NCI-H2196 (cell line): ENCODE data around the gene ZFPL1.

Experiments used
- DNase-seq: peaks from one replicate; lab custom pipeline; 2025; ENCODE audit not compliant: unreplicated experiment; lab: John Stamatoyannopoulos, UW

Gene ZFPL1

DNA sequence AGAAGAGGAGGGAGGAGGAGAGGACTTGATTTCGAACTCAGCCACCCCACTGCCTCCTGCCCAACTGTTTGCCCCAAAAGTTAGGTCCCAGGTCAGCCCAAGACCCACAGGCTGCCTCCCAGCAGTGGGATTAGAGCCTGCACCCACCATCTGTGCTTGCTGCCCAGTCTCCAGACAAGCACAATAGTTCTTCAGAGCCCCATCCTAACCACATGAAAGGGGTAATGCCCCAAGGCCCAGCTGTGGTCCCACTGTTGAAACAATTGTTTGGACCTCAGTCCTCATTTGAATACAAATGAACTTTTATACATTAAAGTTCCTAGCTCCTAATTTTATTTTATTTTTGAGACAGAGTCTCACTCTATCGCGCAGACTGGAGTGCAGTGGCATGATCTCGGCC is 6.6 kb downstream of the ZFPL1 start:
- DNase-seq = no peak

DNA sequence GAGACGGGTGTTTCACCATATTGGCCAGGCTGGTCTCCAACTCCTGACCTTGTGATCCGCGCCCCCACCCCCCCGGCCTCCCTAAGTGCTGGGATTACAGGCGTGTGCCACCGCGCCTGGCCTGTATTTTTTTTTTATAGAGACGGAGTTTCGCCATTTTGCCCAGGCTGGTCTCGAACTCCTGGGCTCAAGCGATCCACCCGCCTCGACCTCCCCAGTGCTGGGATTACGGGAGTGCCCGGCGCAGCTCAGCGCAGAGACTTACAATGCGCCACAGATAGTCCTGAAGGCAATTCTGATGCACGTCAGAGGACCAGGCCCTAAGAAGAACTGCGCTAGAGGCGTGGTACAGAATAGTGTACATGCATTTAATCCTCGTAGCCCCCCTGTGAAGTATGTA is 11.4 kb downstream of the ZFPL1 start:
- no peak for DNase-seq

DNA sequence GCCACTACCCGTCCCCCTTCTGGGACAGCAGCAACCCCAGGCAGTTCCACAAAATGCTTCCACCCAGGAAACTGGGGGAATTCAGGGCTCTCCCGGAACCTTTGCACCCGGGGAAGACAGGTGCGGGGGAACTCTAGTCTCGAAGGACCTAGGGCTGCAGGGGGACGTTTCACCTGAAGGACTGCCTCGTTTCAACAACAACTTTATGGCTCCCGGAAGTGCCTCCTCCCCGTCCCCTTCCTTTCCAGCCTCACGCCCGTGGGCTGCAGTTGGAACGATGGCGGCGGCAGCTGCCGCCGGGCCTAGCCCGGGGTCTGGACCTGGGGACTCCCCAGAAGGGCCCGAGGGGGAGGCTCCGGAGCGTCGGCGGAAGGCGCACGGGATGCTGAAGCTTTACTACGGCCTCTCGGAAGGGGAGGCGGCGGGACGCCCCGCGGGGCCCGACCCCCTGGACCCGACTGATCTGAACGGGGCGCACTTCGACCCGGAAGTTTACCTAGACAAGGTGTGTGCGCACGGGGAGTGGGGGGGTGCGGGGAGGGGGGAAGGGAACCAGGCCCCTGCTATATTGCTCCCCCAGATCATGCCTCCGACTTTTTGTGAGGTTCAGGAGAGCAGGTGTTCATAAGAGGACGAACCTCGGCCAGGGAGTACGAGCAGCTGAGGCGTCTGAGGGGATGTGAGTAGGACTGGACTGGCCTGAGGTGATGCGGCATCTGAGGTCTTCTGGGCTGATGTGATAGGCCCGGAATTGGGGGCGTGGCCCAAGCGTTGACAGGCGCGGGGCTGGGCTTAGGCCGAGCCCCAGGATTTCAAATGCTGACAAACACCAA is 12.2 kb downstream of the ZFPL1 start, which contains the start of gene VPS51:
VPS51 (plus strand) TSS at position 241 of the 833 bp plus-strand sequence; CDS start at position 278, 37 bp downstream.
- peak; percentile 89 for DNase-seq

DNA sequence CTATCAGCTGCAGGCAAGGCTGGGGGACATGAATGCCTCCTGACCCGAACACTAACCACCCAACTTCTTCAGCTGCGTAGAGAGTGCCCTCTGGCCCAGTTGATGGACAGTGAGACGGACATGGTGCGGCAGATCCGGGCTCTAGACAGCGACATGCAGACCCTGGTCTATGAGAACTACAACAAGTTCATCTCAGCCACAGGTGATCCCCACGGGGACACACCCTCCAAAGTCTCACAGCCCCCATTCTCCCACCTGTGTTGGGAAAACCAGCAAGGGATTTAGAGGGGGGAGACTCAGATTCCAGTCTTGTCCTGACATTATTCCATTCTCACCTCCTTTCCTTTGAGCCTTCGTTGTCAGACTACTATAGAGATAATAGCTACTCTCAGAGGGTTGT is 12.9 kb downstream of the ZFPL1 start:
- no peak for DNase-seq

DNA sequence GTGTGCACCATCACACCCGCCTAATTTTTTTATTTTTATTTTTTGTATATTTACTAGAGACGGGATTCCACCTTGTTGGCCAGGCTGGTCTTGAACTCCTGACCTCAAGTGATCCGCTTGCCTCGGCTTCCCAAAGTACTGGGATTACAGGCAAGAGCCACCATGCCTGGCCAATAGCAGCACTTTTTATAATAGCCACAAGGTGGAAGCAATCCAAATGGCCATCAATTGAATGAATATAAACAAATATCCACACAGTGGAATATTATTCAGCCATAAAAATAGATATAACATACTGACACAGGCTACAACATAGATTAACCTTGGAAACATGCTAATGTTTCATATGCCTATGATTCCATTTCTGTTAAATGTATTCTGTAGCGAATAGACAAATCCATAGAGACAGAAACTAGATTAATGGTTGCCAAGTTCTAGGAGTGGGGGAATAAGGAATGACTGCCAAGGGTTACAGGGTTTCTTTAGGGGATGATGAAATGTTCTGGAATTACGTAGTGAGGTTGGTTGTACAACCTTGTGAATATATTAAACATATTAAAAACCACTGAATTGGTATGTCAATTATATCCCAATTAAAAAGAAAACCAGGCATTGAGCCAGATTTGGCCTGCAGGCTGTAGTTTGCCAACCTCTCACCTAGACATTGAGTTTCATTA is 16.8 kb downstream of the ZFPL1 start:
- peak; percentile 48 for DNase-seq

DNA sequence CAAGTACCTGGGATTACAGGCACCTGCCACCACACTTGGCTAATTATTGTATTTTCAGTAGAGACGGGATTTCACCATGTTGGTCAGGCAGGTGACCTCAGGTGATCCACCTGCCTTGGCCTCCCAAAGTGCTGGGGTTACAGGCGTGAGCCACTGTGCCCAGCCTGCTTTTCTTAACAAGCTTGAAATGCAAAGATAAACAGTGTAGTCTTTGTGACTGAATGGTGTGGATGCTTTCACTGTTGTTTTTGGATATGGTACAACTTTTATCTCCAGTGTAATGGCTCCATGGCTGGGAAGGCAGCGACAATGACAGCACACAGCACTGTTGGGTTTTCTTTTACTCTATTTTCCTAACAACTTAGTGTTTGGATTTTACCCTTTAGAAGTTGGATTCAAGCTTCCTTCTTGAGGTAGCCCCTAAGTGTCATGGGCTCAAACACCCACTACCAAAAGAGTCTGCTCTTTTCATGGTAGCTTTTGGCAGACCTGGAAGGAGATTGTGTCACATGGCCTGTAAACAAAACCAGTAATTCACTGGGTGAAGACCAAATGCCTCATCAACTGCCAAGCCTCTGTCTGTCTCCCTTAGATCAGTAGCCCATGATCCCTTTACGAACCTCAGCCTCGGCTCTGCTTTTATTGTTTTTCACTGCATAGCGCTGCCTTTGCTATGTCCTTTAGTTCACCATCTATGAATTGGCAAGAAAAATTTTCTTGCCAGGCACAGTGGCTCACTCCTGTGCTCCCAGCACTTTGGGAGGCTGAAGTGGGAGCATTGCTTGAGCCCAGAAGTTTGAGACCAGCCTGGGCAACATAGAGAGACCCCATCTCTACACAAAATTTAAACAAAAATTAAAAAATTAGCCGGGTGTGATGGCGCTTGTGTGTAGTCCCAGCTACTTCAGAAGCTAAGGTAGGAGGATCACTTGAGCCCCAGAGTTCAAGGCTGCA is 18.4 kb downstream of the ZFPL1 start:
- DNase-seq = peak; percentile 74

DNA sequence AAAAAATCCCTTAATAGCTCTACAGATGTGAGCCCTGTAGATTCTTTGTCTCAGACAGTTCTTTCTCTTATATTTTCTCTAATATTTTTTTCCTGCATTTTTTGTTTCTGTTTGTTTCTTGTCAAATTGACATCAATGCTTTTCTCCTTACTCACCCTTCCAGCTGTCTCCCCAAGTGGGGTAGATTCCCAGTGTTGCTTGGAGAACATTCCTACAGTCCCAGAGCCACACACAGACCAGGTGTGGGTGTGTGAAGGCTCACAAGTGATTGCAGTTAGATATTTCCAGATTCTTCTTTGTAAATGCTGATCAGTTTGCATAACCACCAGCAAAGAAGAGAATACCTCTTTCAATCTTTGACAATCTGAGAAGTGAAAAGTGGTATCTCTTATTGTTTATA is 19.5 kb downstream of the ZFPL1 start:
- DNase-seq = no peak

DNA sequence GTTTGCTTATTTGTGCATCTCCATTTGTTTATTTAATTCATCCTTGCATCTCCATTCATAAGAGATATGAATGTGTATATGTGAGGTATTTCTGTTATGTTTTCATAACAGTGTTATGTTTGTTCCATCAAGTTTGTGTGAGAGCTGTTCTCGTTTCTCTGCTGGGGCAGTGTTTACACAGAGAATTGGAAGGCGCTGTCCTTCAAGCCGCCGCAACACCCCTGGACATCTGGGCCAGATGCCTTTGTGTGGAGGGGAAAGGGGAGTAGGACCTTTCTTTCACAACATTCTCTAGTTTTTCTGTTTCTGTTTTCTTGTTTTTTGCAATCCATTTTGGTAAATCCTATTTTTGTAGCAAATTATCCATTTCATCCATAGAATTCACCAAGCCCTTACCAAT is 20.6 kb downstream of the ZFPL1 start:
- DNase-seq = peak; percentile 18

DNA sequence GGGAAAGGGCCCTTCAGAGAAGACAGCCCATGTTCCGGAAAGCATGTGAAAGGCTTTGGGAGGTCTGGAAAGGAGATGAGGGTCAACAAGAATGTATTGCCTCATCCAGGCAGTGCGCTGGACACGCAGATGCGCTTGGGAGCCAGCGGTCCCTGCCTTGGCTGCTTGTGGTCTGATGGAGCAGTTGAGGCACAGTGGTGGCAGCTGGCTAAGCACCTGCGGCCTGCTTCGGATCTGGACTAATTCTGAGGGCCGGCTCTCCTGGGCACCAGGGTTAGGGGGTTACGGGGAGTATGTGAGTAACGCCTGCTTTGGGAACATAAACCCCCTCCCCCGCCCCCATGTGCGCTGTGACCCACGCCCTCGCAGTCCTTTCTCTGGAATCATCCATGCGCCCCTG is 23.1 kb downstream of the ZFPL1 start:
- DNase-seq = no peak

DNA sequence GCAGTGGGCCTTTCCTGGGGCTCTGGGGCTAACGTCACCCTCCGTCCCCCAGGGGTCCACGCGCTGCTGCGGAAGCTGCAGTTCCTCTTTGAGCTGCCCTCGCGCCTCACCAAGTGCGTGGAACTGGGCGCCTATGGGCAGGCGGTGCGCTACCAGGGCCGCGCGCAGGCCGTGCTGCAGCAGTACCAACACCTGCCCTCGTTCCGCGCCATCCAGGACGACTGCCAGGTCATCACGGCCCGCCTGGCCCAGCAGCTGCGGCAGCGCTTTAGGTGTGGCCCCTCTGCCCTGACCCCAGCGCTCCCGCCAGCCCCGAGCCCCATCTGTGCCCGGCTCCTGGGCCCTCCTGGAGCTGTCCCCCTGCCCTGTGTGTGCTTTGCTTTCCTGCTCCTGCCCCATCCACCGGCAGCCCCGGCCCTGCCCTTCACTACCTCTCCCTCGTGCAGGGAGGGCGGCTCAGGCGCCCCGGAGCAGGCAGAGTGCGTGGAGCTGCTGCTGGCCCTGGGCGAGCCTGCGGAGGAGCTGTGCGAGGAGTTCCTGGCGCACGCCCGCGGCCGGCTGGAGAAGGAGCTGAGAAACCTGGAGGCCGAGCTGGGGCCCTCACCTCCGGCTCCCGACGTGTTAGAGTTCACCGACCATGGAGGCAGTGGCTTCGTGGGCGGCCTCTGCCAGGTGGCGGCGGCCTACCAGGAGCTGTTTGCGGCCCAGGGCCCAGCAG is 23.9 kb downstream of the ZFPL1 start:
- no peak for DNase-seq

DNA sequence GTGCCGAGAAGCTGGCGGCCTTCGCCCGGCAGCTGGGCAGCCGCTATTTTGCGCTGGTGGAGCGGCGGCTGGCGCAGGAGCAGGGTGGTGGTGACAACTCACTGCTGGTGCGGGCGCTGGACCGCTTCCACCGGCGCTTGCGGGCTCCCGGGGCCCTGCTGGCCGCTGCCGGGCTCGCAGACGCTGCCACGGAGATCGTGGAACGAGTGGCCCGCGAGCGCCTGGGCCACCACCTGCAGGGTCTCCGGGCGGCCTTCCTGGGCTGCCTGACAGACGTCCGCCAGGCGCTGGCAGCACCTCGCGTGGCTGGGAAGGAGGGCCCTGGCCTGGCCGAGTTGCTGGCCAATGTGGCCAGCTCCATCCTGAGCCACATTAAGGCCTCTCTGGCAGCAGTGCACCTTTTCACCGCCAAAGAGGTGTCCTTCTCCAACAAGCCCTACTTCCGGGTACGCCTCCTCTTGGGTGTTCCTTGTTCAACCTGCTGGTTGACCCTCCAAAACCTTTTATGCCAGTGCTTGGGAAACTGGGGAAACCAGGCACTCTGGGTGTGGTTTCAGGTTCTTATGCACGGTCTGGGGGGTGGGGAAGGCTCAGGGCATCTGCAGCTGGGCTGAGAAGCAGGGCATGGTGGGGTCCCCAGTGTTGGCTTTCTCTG is 24.6 kb downstream of the ZFPL1 start:
- no peak for DNase-seq

DNA sequence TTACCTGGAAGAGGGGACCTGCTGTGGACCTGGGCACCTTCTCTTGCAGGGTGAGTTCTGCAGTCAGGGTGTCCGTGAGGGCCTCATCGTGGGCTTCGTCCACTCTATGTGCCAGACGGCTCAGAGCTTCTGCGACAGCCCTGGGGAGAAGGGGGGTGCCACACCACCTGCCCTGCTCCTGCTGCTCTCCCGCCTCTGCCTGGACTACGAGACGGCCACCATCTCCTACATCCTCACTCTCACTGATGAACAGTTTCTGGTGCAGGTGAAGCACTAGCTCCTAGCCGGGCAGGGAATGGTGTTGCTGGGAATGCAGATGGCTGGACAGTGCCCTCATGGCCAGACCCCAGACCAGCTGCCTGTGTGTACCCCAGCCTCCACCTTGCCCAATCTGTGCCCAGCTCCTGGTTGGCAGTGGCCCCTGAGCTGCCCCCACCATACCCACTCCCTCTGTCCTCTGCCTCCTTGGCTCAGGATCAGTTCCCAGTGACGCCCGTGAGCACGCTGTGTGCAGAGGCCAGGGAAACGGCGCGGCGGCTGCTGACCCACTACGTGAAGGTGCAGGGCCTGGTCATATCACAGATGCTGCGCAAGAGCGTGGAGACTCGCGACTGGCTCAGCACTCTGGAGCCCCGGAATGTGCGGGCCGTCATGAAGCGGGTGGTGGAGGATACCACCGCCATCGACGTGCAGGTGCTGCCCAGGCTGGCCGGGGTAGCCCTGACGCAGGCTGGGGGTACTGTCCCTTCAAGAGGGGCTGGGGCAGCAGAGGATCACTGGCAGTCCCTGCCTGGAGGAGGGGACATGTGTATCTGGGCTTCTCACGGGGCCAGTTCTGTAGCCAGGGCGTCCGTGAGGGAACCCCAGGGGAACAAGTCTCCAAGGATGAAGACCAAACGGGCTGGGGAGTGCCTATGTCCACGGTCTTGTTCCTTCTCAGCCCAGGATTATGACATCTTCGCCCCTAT is 25.5 kb downstream of the ZFPL1 start:
- DNase-seq = no peak

DNA sequence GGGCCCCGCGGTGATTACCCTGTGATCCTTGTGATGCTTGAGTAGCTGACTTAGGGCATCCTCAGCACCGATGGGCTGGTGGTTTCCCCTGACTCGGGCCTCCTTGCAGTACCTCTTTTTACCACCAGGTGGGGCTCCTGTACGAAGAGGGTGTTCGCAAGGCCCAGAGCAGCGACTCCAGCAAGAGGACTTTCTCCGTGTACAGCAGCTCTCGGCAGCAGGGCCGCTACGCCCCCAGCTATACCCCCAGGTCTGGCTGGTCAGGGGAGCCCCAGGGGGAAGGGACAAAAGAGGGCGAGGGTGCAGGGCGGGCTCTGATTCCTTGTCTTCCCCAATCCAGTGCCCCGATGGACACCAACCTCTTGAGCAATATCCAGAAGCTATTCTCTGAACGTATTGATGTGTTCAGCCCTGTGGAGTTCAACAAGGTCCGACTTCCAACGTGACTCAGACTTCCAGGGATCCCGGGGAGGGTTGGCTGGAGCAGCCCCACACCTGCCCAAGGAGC is 26.4 kb downstream of the ZFPL1 start:
- DNase-seq = peak; percentile 93

DNA sequence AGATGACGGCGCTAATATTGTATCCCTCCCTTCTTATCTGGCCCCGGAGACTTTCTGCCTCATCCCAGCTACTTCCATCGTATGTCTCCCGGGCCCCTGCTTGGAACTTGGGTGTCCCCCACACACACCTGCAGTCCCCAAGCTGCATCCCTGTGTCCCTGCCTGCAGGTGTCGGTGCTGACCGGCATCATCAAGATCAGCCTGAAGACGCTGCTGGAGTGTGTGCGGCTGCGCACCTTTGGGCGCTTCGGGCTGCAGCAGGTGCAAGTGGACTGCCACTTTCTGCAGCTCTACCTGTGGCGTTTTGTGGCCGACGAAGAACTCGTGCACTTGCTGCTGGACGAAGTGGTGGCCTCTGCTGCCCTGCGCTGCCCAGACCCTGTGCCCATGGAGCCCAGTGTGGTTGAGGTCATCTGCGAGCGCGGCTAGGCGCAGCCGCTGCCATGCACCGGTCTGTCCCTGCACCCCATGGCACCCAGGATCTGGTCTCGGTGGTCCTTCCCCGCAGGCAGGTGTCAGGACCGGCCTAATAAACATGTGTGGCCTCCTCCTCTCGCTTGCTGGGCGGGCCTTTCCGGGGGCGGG is 27.2 kb downstream of the ZFPL1 start:
- no peak for DNase-seq

DNA sequence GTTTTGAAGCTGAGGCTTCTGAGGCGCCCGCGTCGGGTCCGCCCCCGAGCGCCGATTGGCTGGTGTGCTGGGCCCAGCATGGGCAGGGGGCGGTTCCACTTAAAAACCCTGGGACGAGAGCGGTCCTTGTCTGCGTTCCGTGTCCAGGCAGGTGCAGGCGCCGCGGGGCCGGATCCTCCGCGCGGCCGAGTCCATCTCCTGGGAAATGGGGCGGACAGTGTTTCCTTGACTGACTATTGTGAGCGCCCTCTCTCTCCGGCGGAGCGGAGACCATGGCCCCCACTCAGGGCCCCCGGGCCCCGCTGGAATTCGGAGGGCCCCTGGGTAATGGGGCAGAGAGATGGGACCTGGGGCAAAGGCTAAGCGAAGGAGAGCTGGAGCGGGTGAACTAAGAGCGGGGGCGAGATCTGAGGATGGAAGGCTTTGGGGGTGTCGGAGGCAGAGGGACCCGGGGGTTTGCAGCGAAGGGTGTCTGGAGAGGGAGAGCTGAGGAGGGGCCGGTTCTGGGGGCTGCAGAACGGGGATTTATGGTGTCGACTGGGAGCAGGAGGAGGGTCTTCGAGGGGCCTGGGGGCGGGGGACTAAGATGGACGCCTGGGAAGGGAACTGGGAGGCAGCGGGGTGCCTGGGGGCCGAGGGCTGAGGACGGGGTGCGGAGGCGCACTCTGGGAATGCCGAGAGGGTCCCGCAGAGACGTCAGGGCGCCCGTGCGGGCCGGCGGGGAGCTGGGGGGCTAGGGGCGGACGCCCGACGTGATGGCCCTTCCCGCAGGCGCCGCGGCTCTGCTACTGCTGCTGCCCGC is 27.9 kb downstream of the ZFPL1 start, which contains the start of gene TM7SF2:
TM7SF2 (plus strand) TSS at position 129 of the 802 bp plus-strand sequence; CDS start at position 273, 144 bp downstream.
- DNase-seq = peak; percentile 97

DNA sequence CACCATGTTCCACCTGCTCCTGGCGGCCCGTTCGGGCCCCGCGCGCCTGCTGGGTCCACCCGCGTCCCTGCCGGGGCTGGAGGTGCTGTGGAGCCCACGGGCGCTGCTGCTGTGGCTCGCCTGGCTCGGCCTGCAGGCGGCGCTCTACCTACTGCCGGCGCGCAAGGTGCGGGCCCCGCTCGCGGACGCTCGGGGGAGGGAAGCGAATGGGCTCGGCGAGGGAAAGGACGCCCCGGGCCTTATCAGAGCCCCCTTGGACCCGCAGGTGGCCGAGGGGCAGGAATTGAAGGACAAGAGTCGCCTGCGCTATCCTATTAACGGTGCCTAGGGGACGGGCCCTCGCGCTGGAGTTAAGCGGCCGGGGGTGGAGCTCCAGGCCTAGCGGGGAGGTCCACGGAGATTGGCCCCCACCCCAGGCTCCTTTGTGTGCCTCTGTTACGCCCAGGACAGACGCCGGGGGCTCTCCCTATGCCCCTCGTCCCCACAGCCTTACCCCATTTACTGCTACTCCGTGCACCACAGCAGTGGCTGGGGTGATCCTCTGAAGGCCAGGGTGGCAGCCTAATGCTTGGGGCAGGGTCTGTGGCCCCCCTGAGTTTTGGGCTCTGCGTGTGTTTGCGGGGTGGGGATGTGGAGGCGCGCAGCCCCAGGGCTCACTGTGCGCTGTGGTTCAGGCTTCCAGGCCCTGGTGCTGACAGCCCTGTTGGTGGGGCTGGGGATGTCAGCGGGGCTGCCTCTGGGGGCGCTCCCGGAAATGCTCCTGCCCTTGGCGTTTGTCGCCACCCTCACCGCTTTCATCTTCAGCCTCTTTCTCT is 28.7 kb downstream of the ZFPL1 start:
- peak; percentile 69 for DNase-seq

DNA sequence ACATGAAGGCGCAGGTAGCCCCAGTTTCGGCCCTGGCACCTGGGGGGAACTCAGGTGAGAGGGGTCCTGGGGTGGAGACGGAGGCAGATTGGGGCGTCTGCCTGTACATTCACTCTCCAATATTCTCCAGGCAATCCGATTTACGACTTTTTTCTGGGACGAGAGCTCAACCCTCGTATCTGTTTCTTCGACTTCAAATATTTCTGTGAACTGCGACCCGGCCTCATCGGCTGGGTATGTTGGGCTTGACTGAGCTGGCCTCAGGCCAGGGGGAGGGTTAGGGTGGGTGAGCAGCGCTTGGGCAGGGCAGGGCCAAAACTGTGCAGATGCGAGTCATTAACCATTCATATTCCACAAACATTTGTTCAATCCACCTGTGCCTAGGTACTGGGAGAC is 29.3 kb downstream of the ZFPL1 start:
- DNase-seq = no peak
